Uterus (tissue), 2 donors: Measurements from ENCODE around the gene KRTDAP.

Source experiments
- CTCF ChIP-seq, 4 experiments: fragments of 200-600 bp in 2 of 4; fragments of 450-650 bp in 2 of 4; sonication (generic) in 2 of 4; IDR thresholded peaks; one replicate each; pipeline ENCODE4 v1.5.1; 2016 to 2019; ENCODE audit warnings: antibody characterized with exemption in 4 of 4, mild to moderate bottlenecking in 2 of 4, moderate library complexity in 1 of 4
- POLR2A ChIP-seq, 2 donors: fragments of 450-650 bp; IDR thresholded peaks; one replicate each; pipeline ENCODE4 v1.6.1; 2016; ENCODE audit warnings: antibody characterized with exemption in 2 of 2, mild to moderate bottlenecking in 1 of 2, moderate library complexity in 1 of 2

- TF ChIP-seq CTCF (IDR thresholded peaks at IDR 0.05) (no peak), POLR2A (IDR thresholded peaks at IDR 0.05) (no peak)
Observed at GRCh38 chr19:35487656-35488182, 2.5 kb downstream of the KRTDAP start.
